Activated CD8-positive, alpha-beta memory T cell treated with anti-CD3 and anti-CD28 coated beads for 48 hours (primary cell): Measurements from ENCODE around the gene ARID1A.
A peak's percentile ranks its signal among the peaks of the same experiment; 100 is the strongest.

Experiments
- DNase-seq, 3 experiments: peaks; one replicate each; pipeline ENCODE4 v3.0.0-alpha.2; 2020; ENCODE audit warnings: low read depth in 2 of 3, low spot score in 2 of 3

ARID1A gene

DNA sequence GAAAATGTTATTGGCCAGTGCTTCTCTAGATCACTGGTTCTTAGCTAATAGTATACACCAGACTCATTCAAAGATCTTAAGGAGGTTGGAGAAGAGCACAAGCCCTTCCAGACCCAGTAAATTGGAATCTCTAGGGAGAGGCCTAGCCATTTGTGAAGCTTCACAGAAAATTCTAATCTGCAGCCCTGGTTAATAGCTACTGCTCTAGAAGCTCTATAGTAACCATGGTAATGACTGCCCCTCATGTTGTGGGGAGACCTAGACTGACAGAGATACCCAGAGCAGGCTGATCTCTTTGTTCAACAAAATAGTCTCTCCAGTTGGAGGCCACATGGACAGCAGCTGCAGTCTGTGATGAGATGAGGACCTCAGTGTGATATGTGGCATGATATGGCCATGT lies 31.7 kb downstream of the ARID1A start:
- no peak for DNase-seq

DNA sequence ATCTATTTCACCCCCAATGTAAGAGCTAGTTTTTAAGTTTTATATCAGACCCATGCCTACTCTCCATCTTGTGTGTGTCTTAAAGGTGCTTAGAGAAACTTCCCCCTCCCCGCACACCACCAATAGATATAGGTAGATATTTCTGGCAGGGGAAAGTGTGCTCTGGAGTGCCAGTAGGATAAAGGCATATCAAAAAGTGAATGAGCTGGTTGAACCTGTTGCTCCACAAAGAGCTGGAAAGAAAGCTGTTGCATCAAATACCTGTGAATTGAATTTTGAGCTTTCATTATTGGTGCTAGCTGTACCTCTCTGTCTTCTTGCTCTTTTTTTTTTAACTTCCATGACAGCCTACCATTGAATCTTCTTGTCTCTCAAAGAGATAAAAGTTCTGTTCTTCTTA lies 32.8 kb downstream of the ARID1A start:
- no peak for DNase-seq

DNA sequence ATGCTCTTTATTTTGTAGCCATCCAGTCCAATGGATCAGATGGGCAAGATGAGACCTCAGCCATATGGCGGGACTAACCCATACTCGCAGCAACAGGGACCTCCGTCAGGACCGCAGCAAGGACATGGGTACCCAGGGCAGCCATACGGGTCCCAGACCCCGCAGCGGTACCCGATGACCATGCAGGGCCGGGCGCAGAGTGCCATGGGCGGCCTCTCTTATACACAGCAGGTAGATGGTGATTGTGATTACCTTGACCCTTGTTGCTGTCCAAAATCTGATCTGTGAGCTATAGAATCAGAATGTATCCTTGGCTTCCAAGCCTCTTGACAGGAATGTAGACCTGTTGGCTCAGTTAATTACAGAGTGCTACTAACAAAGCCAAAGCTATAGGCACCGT lies 33.8 kb downstream of the ARID1A start:
- DNase-seq = no peak

DNA sequence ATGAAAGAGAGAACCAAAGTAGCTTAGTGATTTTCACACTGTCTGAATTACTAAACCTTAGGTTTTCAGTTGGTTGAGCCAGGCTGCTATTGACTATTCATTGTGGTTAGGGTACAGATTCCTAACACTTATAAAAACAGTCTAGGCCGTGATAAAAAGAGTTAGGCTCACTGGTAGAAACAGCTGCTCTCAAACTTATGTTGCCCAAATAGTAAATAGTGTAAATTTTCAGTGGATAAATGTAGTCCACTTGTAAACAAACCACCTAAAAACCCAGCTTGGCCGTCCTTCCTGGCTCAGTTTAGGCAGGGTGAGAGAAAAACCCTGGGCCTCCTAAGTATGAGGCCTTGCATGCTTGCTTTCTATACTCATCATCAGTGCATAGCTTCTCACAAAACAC lies 34.9 kb downstream of the ARID1A start:
- no peak for DNase-seq

DNA sequence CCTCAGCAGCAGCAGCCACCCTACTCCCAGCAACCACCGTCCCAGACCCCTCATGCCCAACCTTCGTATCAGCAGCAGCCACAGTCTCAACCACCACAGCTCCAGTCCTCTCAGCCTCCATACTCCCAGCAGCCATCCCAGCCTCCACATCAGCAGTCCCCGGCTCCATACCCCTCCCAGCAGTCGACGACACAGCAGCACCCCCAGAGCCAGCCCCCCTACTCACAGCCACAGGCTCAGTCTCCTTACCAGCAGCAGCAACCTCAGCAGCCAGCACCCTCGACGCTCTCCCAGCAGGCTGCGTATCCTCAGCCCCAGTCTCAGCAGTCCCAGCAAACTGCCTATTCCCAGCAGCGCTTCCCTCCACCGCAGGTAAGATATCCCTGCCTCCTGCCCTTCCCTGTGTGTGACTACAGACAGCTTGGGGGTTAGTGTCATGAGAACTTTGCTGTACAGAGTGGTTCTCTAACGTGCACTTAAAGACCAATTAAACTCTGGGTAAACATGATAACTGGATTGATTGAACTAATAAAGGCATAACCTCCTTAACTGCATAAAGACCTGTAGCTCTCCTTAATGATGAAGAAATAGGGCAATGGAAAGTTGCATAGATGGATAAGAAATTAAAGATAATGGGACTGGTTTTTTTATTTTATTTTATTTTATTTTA lies 35.6 kb downstream of the ARID1A start:
- DNase-seq = no peak

DNA sequence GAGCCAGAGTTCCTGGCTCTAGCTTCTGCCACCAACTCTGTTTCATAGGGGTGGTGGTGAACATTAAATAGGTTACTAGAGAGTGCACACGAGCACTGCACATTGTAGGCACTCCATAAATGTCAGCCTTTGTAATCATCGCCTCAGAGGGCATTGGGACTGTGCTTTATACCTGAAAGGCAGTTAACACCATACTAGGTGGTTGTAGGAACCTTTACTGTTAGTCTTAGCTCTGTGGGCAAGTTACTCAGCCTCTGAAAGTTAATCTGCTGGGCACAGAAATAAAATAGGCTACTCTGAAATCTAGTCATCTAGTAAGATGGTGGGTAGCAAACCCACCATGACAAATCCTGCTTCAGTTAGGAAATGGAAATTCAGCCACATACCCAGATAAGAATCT lies 37.6 kb downstream of the ARID1A start:
- no peak for DNase-seq

DNA sequence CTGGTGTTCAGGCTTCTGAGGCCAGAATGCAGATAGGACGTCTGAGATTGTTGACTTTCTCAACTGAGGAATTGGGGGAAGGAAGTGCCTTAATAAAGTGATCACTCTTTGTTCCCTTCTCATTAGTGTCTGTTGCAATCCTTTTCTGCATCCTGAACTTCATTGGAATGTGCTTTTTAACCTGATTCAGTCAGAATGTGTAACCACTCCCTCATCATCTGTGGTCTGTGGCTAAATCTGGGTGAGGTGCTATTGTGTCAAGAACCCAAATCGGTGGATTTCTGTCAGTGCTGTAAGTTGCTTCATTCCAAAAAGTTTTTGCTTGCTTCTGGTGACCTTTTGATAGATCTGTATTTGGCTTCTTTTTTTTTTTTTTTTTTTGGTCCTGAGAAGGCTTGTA lies 38.2 kb downstream of the ARID1A start:
- DNase-seq = no peak

DNA sequence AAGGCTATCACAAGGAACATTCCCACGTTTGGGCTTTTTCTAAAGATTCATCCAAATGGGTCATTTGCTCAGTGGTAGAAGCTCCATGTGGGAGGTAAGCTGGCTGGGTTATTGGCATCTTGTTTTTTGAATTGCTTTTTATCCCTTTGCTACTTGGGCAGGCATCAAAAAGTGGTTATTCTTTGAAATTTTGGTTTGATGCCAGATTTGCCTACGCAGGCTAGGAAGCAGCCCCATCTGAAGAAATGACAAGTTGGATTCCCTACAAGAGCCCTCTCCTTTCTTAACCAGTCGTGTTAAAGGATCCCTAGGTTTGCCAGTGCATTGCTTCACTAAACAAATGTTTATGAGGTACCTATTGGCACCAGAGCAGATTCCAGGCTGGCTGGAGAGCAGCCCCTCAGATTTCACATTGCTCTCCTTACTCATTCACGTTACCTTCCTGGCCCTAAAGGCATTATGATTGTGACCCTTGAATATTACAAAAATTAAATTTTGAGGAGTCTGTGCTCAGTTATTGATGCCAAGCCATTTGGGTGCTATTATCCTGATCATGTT lies 38.8 kb downstream of the ARID1A start:
- DNase-seq = no peak

DNA sequence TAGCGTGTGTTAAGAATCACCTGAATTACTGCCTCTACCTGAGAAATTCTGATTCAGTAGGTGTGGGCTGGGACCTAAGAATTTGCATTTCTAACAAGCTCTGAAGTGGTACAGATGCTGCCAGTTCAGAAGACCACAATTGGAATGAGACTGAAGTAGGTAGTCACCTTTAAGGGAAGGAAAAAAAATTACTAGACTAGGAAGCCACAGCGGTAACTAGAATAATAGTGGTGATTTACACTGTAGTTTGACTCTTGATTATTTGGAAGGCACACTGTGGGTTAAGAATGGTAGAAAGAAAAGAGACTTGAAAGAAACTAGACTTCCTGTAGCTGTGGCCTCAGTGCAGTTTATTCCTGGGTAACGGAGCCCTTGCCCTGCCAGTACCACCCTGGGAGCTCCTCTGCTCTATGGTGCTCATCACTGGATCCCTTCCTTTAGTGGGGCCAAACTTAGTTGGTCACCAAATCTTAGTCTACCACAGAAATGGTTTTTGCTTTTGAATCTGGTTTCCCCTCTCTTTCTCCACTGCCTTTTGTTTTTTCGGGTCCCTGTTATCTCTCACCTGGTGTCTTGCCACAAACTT lies 43.6 kb downstream of the ARID1A start:
- DNase-seq = no peak

DNA sequence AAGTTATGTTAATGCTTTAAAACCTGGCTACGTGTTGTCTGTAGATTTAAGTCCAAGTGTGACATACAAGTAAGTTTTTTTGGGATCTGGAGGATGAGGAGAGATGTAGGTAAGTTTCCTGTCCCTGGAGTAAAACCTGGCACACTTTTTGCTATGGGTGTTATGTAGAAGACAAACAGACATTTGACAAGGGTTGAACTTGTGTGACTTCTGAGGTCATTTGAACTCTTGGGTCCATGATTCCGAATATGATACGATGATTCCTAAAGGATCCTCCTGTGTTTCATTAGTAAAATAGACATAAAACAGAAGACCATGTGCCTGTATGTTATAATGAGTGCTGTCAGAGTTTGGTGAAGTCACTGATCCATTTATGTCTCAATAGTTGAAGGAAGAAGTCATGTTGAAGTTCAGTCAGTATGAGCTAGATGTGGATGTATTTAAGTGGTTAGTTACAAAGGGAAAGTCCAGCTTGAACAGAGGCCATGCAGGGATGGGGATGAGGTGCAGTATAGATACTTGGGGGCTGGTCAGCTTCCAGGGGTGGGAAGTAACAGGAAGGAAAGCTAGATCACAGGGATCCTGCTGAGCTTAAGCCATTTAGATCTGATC lies 44.3 kb downstream of the ARID1A start:
- no peak for DNase-seq

DNA sequence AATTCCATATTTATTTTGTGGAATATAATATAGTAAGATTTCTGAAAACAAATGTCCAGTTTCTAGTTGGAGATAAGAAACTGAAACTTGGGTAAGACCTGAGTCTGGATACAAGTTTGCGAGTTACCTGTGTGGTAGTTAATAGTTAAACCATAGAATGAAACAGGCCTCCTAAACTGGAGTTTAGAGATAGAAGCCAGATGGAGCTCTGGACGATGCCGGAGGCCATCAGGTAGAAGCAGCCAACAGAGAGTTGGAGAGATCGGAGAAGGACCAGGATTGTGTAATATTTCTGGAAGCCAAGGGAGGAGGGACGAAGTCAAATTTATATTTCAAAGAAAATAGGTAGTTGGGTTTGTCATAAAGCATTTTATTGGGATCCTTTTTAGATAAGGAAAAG lies 45.1 kb downstream of the ARID1A start:
- DNase-seq = no peak

DNA sequence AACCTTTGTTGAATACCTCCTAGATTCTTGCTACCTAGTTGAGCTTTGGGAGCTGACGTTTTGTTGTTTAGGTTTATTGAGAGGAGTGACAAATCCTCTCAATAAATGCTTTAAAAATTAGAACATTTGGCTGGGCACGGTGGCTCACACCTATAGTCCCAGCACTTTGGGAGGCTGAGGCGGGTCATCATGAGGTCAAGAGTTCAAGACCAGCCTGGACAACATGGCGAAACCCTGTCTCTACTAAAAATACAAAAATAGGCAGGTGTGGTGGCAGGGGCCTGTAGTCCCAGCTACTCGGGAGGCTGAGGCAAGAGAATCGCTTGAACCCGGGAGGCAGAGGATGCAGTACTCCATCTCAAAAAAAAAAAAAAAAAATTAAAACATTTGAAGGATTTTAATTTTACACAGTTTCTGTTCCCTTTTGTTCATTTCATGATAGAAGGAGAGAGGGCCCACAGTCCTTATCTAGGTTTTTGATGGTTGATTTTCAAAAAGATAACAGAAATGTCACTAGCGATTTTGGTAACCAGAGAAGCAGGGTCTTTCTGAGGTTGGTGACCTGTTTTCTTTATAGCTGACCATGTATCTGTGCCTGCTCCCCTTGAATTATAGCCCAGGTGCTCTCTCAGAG lies 47.7 kb downstream of the ARID1A start:
- no peak for DNase-seq

DNA sequence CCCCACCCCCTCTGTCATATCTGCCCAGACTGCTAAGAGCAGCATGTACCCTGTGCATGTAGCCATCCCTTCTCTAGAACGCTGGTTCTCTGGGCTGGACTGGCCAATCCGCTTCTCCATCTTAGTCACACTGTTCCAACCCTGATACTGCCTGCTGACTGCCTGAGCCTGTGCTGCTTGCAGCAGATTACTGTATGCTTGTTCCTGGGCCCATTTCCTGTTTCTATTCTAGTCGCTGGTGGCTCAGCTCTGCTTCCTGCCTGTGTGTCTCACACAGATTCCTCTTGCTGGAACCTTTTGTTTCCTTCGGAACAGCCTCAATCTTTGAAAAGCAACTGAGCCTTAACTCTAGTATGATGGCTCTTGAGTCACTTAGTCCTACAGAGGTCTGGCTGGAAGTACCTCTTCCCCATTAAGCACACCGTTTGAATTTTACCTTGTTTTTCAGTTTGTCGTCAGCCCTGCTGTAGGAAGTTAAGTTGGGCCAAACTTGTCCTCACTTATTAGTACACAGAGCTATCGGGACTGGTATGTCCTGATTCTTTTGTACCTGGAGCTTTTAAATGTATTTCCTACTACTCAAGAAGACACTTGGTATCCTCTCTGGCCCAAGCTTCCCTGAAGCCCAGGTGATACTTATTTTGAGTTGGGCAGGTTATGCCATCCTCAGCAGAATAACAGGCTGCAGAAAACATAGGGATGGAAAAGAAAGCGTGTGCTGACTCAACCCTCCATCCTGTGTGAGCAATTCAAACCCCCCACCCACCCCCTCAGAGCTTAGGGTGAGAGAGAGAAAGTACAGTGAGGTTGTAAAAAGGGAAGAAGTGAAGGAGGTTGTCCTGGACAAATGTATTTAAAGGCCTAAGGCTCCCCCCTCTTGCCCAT lies 48.5 kb downstream of the ARID1A start:
- DNase-seq = peak; percentile 29 to 62 (median 57)

DNA sequence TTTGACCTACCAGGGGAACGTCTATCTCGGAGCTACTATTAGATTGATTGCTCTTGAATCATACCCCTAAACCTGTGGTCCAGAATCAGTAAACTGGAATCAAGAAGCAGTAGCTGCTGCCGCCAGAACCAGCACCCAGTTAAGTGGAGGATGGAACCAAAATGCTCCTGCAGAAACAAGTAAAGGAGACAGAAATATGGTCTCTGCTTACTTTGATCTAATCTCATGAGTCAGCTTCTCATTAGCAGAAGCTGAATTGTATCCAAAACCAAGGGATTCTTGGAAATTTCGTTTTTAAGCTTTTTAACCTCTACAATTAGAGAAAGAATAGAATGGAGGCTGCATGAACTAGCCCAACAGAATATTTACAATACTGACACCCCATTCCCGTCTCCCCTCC lies 49.4 kb downstream of the ARID1A start:
- no peak for DNase-seq

DNA sequence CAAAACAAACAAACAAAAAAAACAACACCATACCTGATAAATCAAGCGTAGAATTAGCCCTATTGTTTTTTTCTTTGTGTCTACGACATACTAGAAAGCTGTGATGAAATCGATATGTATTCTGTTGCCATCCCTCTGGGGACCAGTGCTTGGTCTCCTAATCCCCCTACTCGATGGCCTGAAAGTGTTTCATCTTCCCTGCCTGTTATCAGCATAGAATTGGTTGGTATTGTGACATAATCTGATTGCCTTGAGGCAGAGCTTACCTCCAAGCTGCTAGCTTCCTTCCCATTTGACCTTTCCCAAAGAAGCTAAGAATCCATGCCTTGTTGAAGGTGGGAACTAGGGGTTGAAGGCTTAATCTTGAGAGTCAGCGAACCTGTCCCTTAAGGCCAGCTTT lies 51.2 kb downstream of the ARID1A start:
- DNase-seq = no peak

DNA sequence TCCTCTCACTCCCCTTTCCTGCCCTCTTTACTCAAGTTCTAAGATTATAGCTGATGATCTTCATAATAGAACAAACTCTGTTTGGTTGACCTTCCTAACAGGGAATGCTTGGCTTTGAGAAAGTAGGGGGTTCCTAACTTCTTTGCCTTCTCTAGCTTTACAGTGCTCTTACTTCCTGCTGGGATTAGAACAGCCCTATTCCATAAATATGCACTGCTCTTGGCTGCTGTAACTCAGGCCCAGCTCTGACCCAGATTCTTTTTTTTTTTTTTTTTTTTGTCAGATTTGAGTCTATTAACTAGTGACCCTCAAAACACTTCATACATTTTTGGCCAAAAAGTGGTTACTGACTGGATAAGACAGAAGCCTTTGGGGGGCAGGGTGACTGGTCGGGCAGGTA lies 52.5 kb downstream of the ARID1A start:
- DNase-seq = no peak

DNA sequence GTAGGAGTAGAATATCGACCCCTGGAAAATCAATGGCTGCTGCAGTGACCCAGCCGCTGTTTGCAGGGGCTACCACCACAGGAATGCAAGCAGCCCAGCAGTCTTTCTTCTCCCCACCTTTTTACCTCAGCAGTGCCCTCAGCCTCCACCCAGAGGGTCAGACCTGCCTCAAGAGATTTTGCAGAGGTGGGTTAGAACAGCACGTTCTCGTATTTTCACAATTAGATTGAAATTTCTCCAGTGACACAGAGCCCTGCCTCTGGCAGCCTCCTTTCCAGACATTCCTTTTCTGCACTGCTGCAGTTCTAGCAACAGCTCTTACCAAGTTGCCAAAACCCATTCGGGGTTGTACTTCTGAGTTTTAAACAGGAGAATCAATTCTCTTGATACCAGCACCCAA lies 53.6 kb downstream of the ARID1A start:
- no peak for DNase-seq

DNA sequence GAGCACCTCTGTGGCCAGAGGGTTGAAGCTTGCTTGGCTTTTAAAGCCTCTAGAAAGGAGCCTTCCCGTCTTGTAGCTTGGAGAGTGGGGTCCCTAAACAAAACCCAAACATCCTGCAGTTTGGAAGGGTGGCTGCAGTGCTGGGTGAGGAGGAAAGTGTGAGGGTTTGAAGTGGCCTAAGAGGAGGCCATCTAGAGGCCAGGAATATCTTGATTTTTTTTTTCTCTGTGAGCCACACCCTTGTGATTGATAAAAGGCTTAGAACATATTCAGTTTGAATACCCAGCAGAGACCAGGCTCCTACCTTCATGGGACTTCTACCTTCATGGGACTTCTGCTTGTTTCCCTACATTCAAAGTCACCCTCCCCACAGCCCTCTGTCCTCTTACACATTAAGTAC lies 54.6 kb downstream of the ARID1A start:
- DNase-seq = no peak

DNA sequence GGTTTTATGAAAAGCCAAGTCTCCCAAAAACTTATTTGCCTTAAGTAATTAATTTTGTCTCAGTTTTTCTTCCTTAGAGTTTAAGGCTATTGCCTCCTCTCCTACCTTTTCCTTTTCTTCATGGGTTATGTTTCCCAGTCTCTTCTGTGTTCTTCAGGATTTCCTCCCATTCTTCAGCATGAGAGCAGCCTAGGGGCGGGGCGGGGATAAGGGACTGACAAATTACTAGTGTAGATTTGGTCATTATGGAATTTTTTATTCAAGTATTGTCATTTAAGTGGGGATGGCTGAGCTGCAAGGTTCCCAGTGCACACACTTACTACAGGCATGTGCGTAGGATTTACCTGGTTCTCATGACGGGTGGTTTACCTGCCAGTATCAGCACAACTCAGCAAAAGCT lies 56.7 kb downstream of the ARID1A start:
- no peak for DNase-seq

DNA sequence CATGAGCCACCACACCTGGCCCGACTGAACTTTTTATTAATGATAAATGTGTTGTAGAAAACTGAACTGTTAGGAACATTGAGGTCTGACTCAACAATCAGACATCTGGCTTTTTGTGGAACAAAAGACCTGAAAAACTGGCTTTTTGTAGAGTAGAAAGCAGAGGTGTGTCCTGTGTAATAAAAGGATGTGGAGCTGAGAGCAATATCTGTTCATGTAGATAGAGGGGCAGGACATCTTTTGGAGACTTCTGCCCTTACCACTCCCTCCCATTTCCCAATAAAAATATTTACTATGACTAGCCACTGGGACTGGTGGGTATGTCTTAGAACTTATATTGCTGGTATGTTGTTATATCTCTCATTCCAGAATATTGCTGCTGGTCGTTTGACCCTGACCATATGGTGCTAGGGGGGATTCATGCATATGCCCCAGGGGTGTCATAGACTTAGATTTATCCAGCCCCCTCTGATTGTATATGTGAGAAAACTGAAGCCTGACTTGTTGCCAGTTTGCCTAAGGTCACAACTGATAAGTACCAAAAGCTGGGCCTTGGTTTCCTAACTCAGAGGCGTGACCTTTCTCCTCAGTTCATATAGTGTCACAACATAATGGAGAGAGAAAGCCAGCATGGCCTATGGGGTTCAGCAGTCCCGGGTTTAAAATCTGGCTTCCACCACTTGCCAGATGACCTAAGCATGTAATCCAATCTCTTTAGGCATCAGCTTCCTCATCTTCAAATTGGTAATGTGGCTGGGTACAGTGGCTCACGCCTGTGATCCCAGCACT lies 58.5 kb downstream of the ARID1A start:
- no peak for DNase-seq
